ENCODE measurements around the gene COX8A. TPM values are rescaled to one million over a fixed set of nuclear protein-coding genes. Genes with fewer than 3 reads are reported as not detected.

COX8A gene
- total RNA-seq: 287 and 329 TPM in 2 replicates

DNA sequence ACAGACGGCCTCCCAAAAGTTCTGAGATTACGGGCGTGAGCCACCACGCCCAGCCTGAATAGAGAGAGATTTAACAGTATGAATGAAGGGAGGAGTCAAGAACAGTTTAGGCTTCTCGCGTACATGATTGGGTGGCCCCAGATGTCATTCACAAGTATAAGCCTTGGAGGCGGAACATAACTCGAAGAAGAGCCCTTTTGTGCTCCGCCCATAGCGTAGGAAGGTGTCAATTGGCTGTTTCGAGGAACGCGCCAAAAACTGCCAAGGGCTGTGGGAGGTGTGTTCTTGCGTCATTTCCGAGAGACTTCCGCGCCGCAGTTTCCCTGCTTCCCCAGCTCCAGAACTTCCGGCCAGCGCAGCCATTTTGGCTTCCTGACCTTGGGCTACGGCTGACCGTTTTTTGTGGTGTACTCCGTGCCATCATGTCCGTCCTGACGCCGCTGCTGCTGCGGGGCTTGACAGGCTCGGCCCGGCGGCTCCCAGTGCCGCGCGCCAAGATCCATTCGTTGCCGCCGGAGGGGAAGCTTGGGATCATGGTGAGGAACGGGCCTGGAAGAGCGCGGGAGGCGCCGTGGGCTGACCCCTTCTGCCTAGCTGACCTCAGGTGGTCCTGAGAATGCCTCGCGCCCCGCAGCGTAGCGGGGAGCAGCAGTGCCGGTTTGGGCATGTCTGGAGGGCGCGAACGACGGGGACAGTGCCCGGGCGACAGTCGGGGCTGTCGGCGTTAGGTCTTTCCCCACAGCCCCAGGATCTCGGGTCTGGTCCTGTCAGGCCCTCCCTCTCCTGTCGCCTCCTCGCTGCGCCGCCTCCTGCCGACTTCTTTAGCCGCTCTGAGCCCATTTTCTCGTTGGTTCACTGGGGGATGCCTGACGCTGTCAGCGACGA, at the start of gene COX8A:
Gene COX8A, plus strand, starts transcription at position 362 of the 885 bp plus-strand sequence. Its CDS starts 61 bp downstream, at position 423.

GRCh38 chr11:63938479-63939396, 35.7 kb upstream of the COX8A start, which contains the start of gene NAA40:
TSS of gene NAA40 (plus strand) at chr11:63939002. CDS start at chr11:63939097, 95 bp downstream.

DNA sequence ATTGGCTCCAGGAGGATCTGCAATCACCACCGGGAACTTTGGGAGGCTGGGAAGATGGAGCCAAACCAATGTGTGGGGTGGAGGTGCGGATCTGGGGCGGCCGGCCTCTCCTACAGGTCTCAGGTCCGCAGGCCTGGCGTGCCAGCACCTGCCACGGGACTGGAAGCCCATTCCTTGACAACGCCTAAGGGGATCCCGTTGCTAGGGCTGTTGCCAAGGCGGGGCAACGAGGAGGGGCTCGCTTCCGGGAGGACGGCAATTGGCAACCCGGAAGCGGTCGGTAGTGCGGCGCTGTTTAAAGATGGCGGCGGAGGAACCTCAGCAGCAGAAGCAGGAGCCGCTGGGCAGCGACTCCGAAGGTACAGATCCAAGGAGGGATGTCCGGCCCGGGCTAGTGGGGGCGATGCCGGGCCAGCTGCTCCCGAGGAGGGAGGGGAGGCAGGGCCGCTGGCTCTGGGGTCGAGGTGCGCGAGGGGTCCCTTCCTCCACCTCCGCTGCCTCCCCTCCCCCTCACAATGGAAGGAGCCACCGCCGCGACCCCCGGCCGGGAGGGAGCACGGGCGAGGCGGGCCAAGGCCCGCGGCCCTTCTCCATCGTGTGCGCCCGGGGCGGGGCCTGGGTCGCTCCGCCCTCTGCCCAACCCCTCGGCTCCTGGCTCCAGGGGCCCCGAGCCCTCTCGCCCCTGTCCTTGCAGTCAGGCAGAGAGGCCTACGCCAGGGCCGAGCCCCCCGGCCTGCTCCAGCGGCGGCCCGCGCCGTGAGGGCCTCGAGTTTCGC, 11.9 kb downstream of the COX8A start, which contains the start of gene OTUB1:
Gene OTUB1, plus strand, starts transcription at position 283 of the 776 bp plus-strand sequence. Its CDS starts 19 bp downstream, at position 302.

Small RNA genes lying within 50 kb of the gene (small RNA-seq; reads per million reads assigned to genes)
- gene RNU6-45P (ENCODE audit: low replicate concordance): 0.26 reads per million

Other genes with a start within 250 kb of the COX8A start
- 8.5 and 17.9 TPM in 2 replicates for gene ZFTA, start 205.8 kb upstream of the COX8A start, total RNA-seq
- gene SPINDOC, start 161.2 kb upstream of the COX8A start, total RNA-seq: 26.9 and 35.9 TPM in 2 replicates
- 18.6 and 31.8 TPM in 2 replicates for gene MARK2, start 135.5 kb upstream of the COX8A start, total RNA-seq
- 1.5 and 1.6 TPM in 2 replicates for gene RCOR2, start 57.5 kb upstream of the COX8A start, total RNA-seq
- 16.2 and 17.8 TPM in 2 replicates for gene NAA40, start 35.6 kb upstream of the COX8A start, total RNA-seq
- 38.7 and 55.8 TPM in 2 replicates for gene OTUB1, start 11.8 kb downstream of the COX8A start, total RNA-seq
- gene FLRT1, start 61.3 kb downstream of the COX8A start, total RNA-seq: 0.44 TPM in 1 of 2 replicates, not detected in the other
- gene MACROD1, start 191.5 kb downstream of the COX8A start, total RNA-seq: 4.3 and 15.8 TPM in 2 replicates
- gene STIP1, start 211.6 kb downstream of the COX8A start, total RNA-seq: 244 and 265 TPM in 2 replicates
- gene FERMT3, start 232.1 kb downstream of the COX8A start, total RNA-seq: 3.9 and 10.2 TPM in 2 replicates

Measured in placental pericyte (primary cell).